GDM1 (cell line): ENCODE data around the gene APBA1.

Source experiments
- DNase-seq: peaks from one replicate; lab custom pipeline; 2025; lab: John Stamatoyannopoulos, UW

The APBA1 gene

GRCh38 chr9:69671879-69672595 is at the start of gene APBA1:
TSS of gene APBA1 (minus strand) at chr9:69672371.
- DNase-seq: no peak

GRCh38 chr9:69719983-69720382 is 47.8 kb upstream of the APBA1 start:
- no peak for DNase-seq

DNA sequence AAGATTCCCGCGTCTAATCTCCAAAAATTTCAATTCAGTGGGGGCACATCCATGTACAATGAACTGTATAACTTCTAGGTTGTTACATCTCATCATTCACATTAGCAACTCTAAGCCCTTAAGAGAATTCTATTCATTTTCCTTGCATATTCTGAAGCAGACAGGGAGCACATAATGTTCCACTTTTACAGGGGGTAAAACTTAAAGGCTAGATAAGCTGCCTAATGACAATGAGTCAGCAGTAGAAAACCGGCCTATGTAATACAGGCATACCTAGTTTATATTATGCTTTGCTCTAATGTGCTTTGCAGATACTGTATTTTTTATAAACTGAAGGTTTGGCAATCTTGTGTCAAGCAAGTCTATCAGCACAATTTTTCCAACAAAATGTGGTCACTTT is 47.2 kb upstream of the APBA1 start:
- no peak for DNase-seq

DNA sequence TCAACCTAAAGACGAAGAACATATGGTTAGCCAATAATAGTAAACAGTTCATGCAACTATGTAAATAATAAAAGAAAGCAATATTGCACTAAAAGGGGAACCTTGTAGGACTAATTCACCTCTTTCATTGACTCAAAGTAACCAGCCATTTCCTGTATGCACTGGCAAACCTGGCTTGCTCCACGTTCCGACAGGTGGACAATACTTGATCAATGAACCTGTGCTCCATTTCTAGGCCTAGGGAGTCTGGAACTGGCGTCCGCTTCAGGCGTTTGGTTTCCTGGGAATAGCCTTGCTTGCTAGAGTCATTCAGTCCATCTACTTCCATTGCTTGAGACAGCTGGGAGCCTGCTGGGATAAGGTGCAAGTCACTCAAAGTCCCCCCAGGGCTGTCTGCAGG is 46.0 kb upstream of the APBA1 start:
- DNase-seq: no peak

- no peak for DNase-seq
Measured at GRCh38 chr9:69715825-69716224, 43.7 kb upstream of the APBA1 start.

DNA sequence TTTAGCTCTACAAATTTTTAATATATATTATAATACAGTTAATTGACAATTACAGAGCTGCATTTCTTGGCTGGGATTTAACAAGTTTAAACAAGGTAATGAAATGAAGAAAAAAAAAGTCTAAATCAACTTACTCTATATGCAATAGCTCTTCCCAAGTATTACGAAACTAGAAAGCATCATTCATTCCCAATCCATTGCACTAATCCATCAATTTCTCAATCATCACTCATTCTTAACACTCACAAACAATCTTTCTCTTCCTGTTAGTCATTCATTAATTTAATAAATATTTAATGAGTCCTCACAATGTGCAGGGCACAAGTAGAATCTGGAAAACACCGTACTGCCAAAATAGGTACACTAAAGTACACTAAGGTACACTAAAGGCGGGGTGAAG is 42.9 kb upstream of the APBA1 start:
- no peak for DNase-seq

DNA sequence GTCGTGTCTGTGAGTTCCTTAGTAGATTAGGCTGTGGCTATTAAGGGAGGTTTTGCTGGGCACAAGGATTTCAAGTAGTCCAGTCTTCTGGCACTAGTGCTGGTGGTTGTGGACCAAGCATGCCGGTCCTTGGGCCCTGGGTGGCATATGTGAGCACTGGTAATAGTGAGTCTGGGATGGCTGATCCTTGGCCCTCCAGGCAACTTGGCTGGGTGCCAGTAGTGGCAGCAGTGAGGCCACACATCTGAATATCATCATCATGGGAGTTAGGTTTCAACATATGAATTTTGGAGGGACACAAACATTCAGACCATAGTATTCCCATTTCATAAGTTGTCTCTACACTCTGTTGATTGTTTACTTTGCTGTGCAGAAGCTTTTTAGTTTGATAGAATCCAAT is 25.3 kb upstream of the APBA1 start:
- no peak for DNase-seq

DNA sequence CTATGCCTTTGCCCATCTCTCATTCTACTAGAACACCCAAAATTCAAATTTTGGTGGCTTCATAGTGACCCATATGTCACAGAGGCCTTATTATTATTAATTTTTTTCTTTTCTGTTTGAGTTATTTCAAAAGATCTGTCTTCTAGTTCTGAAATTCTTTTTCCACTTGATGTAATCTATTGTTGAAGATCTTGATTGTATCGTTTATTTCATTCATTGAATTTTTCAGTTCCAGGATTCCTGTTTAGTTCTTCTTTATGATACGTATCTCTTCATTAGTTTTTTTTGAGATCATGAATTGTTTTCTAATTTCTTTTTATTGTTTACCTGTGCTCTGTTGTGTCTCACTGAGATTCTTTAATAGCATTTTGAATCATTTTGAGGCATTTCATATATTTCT is 24.6 kb upstream of the APBA1 start:
- DNase-seq: no peak

DNA sequence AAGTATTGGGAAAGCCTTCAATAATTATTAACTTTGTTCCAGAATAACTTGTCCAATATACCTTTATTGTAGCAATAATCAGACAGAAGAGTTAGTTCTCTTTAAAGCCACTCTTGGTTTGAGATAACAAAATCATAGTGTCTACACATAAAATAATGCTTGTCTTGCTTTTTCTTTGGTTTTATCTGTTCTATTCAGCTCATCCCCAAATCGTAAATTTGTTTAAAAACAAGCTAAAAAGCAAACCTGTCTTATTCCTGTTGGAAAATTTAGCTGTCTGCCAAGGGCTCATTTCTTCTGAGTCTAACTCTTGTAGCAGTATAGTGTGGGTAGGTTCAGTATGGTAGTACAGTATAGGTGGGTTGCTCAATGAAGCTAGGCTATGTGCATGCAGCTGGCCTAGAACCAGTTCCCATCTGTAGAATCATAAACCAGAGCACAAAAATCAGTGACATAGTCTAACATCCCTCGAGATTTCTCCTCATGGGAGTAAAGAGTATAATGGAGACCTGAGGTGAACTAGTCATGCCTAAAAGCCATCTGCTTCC is 17.9 kb upstream of the APBA1 start:
- no peak for DNase-seq

- DNase-seq: no peak
Measured at GRCh38 chr9:69683927-69684326, 11.8 kb upstream of the APBA1 start.

- no peak for DNase-seq
Measured at GRCh38 chr9:69678843-69679538, 6.8 kb upstream of the APBA1 start.

DNA sequence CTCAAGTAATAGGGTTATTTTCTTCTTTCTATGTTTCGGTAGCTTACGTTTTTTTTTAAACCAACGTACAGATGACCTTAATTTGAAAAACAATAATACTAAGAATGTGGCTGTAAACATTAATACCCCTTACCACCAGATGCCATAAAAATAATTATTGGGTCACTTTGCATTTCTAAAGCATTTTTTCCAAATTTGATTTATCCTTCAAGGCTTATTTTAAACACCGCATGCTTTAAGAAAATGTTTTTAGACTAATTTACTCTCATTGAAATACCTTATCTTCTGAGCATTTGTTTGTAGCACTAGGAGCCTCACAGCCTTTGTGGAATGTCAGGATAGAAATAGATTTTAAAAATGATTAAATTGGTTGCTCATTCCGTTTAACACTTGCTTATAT is 5.8 kb upstream of the APBA1 start:
- DNase-seq: no peak

DNA sequence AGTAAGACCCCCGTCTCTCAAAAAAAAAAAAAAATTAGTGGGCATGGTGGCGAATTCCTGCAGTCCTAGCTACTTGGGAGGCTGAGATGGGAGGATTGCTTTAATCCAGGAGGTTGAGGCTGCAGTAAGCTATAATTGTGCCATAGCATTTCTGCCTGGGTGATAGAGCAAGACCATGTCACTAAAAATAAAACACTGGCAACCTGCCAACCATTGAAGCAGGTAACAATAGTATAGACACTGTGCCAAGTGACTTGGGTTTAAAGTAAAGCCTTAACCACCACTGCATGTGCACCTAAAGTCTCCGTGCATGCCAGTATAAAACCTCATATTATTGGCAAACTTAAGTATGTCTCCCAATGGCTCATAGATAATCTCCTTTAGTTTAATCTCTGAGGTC is 3.4 kb upstream of the APBA1 start:
- no peak for DNase-seq

- DNase-seq: no peak
Measured at GRCh38 chr9:69674716-69675438, 2.7 kb upstream of the APBA1 start.

DNA sequence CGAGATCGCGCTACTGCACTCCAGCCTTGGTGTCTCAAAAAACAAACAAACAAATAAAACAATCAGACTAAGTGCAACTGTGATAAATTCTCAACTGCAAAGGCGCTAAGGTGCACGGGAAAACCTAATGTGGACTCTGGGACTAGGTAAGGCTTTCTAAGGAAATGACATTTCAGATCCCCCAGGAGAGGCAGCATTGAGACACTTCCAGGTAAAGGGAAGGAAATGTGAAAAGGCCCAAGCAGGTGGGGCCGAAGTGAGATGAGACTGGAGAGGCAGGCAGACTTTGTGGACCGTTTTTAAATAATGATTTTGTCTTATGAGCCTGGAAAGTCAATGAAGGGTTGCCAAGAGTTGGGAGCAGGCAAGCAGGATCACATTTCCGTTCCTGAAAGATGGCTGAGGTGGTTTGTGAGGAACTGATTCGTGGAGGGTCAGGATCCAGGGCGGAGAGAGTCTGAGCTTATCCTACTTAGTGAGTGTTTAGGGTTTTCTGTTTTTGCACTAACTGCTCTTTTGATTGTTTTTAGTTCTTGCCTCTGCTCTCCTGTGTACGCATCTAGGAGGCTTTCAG is 2.0 kb upstream of the APBA1 start:
- no peak for DNase-seq

- no peak for DNase-seq
Measured at GRCh38 chr9:69673311-69673640, 1.1 kb upstream of the APBA1 start.

DNA sequence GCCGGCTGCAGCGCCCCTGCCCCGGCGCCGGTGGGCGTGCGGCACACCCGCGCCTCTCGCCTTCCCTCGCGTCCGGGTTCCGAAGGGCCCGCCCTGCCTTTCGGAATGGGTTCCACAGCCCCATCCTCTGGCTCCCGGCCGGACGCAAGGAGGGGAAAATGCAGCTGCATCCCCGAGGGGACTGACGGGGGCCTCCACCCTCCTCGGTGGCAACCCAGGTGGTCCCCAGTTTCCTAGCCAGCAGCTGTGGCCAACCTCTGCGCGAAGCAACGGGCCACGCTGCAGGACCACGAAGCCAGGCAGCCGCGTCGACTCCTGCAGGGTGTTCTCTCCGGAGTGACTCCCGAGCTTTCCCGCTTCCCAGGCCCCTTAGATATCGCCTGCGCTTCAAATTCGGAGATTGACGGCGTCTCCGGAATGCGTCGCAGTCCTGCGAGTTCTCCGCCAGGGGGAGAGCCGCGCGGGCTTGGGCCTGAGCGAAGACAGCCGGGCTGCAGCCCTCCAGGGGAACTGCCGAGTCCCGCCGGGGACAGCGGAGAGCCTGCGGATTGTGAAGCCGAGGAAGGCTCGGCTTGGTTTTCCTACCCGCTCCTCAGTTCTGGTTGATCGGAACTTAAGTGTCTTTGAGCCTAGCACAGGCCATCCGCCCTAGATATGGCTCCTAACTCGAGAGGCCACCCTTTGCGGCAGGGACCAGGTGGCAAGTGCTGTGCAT is 582 bp upstream of the APBA1 start:
- DNase-seq: peak; percentile 61

DNA sequence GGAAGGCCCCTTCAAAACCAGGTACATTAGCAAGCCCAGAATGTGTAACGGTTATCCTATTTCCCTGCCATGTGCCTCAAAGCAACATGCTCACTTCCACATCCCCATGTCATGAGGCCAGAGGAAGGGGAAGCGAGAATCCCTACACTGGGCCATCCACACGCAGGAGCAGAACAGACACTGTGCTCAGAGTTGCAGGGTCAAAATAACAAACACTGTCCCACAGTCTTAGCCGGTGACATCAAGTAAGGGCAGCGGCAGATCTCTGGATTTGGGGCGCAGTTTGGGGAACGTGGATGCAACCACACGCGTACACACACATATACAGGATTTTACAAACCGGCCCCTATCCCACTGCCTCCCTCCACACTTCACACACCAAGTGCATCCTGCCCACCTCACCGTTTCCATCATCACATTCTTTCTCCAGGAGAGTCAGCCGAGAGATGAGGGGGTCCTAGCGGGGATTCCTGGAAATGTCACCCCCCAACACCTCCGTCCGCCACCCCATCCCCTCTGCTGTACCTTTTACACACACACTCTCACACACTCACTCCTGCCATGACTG is 776 bp downstream of the APBA1 start:
- no peak for DNase-seq

DNA sequence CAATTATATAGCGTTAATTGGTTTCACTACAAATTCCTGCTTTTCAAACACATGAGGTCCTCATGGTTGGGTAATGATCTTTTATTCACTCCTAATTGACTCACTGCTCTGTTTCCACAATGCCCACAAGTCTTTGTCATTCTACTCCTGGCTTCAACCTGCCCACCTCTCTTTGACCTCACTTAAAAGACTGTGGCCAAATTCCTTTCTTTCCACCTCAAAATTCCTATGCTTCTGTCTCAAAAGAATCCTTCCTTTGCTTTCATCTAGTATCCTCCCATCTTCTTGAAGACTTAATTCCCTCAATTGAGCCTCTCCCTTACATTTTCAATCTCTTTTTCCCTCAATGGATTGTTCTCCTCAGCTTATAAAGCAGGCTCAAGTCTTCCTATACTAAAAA is 4.9 kb downstream of the APBA1 start:
- no peak for DNase-seq

DNA sequence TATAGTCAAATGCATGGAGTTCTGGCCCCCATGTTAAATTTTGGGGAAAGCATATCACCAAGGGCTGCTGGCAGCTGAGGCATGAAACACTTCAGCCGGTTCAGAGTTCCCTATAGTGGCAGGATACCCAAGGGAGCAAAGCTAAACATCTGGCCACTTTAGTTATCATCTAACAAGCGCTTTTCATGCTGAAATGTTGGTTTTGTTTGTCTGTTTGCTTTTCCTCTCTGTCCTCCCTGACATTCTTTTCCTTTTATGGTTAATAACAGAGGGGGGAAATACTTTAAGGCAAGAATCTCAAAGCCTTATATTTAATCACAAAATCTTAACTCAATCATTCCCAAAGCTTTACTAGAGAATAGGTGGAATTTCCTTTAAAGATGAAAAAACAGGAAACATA is 11.9 kb downstream of the APBA1 start:
- DNase-seq: no peak

DNA sequence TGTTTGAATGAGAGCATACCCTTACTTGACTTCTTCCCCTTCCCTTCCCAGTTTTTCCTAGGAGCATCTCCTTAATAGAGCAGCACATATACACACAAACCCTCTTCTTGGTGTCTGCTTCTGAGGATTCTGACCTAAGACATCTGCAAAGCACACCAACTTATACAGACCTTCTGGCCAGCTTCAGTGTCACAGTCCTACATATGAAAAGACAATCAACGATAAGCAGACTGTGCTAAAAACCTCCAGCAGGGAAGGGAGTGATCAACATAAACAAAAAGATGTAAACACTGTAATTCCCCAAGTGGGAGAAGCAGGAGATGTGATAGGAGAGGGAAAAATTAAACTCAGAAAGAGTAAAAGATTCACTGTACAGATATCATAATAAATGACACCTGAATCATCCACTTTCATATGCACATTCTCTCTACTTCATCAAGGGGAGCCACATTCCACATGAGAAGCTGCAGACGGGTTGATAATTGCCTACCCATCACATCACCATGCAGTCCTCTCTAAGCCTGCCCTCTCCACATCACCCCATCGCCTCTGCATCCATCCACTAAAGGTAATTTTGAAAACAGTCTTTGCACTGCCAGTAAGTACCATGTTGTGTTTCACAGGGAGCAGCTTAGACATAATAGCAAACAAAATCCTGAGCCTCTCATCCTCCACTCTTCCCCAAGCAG is 13.0 kb downstream of the APBA1 start:
- DNase-seq: no peak
